Endothelial cell of umbilical vein (primary cell): ENCODE results near the gene SPINK4. TPM values are rescaled to one million over a fixed set of nuclear protein-coding genes. Genes with fewer than 3 reads are reported as not detected.

Source experiments
- BruUV-seq: library from RNA; stranded (reverse); fragments of 400-500 nt; replicated peaks from 2 replicates; lab custom pipeline; 2021; lab: Mats Ljungman, UMichigan
- CTCF ChIA-PET: fragments of 300-600, 350-600 bp; sonication (Branson Sonifier 250); formaldehyde crosslinking; loops from one replicate; lab custom pipeline; 2021; ENCODE audit warnings: antibody characterized with exemption, inconsistent platforms; lab: Charles Lee
- POLR2A ChIA-PET: fragments of 300-600, 350-600 bp; sonication (Branson Sonifier 250); formaldehyde crosslinking; loops from one replicate; lab custom pipeline; 2021; ENCODE audit warnings: antibody characterized with exemption, inconsistent platforms; lab: Charles Lee
- DNase-seq: peaks from one replicate; pipeline ENCODE4 v3.0.0-alpha.2; 2011; ENCODE audit warnings: low read depth, low spot score
- FAIRE-seq: peaks from 2 replicates; lab custom pipeline; 2011; peaks lifted over from hg19 to GRCh38; lab: Jason Lieb, UNC
- H2AFZ ChIP-seq: 2 replicates; pipeline ENCODE4 v1.6.0; 2012; ENCODE audit warnings: low read depth, low read length, control low read depth, inconsistent platforms
- H3K27ac ChIP-seq: 2 replicates; pipeline ENCODE4 v1.5.1; 2011; ENCODE audit warnings: low read depth, mild to moderate bottlenecking, control low read depth, low read length, moderate library complexity; ENCODE audit not compliant: insufficient read depth
- H3K27me3 ChIP-seq, 2 experiments: 2 replicates each; pipeline versions ENCODE4 v1.6.0 to v1.6.1; 2011; ENCODE audit warnings: low read length in 2 of 2, mixed read lengths in 1 of 2; ENCODE audit not compliant: control insufficient read depth in 2 of 2, insufficient read depth in 2 of 2
- H3K36me3 ChIP-seq, 2 experiments: 2 replicates in 1 of 2; 3 replicates in 1 of 2; pipeline ENCODE4 v1.5.1; 2011; ENCODE audit warnings: low read length in 2 of 2, mild to moderate bottlenecking in 1 of 2, moderate library complexity in 1 of 2; ENCODE audit not compliant: control insufficient read depth in 2 of 2, insufficient read depth in 2 of 2; ENCODE audit errors: extremely low read depth in 1 of 2
- H3K4me1 ChIP-seq: 3 replicates; pipeline ENCODE4 v1.5.1; 2011; ENCODE audit warnings: mild to moderate bottlenecking, low read length; ENCODE audit not compliant: control insufficient read depth, insufficient read depth; ENCODE audit errors: extremely low read depth
- H3K4me2 ChIP-seq: 2 replicates; pipeline ENCODE4 v1.6.1; 2011; ENCODE audit warnings: low read length, control low read depth, mixed read lengths; ENCODE audit not compliant: insufficient read depth
- H3K4me3 ChIP-seq, 3 experiments: fragments of 200-600 bp in 1 of 3; sonication (generic), shearing (Covaris generic) in 1 of 3; replicated peaks in 1 of 3; 2 replicates each; pipeline ENCODE4 v1.5.1; 2011 to 2016; ENCODE audit warnings: control low read depth in 3 of 3, low read length in 3 of 3, mild to moderate bottlenecking in 2 of 3, inconsistent platforms in 1 of 3, low read depth in 1 of 3, moderate library complexity in 1 of 3; ENCODE audit not compliant: insufficient read depth in 1 of 3
- H3K79me2 ChIP-seq: 2 replicates; pipeline ENCODE4 v1.6.0; 2012; ENCODE audit warnings: low read length, inconsistent platforms; ENCODE audit not compliant: control insufficient read depth, insufficient read depth
- H3K9ac ChIP-seq: replicated peaks from 2 replicates; pipeline ENCODE3; 2011; ENCODE audit warnings: low read length, control low read depth; ENCODE audit not compliant: insufficient read depth; ENCODE audit errors: extremely low read depth
- H3K9me1 ChIP-seq: replicated peaks from 3 replicates; pipeline ENCODE4 v1.6.0; 2011; ENCODE audit warnings: mild to moderate bottlenecking, low read length; ENCODE audit not compliant: control insufficient read depth, insufficient read depth; ENCODE audit errors: extremely low read depth
- H3K9me3 ChIP-seq: replicated peaks from 2 replicates; pipeline ENCODE4 v1.5.1; 2012; ENCODE audit warnings: low read length, inconsistent platforms; ENCODE audit not compliant: control insufficient read depth, insufficient read depth
- H4K20me1 ChIP-seq: replicated peaks from 2 replicates; pipeline ENCODE3; 2011; ENCODE audit warnings: mild to moderate bottlenecking, low read length; ENCODE audit not compliant: control insufficient read depth, insufficient read depth; ENCODE audit errors: extremely low read depth
- EZH2 ChIP-seq: IDR thresholded peaks from 2 replicates; pipeline ENCODE4 v1.6.1; 2012; ENCODE audit warnings: borderline replicate concordance, low read depth, mild to moderate bottlenecking, moderate library complexity, low read length, inconsistent platforms; ENCODE audit not compliant: severe bottlenecking
- FOS ChIP-seq: IDR thresholded peaks from 2 replicates; pipeline ENCODE4 v1.6.1; 2011; ENCODE audit warnings: mild to moderate bottlenecking, low read length, moderate library complexity, borderline replicate concordance; ENCODE audit not compliant: insufficient read depth
- GATA2 ChIP-seq: IDR thresholded peaks from 2 replicates; pipeline ENCODE4 v1.7.0; 2011; ENCODE audit warnings: low read depth, mild to moderate bottlenecking, moderate library complexity, mixed read lengths, low read length; ENCODE audit not compliant: insufficient read length, insufficient read depth
- JUN ChIP-seq: IDR thresholded peaks from 2 replicates; pipeline ENCODE4 v1.6.1; 2011; ENCODE audit warnings: borderline replicate concordance, low read depth; ENCODE audit not compliant: insufficient read length, insufficient read depth
- POLR2AphosphoS5 ChIP-seq: IDR thresholded peaks from 2 replicates; pipeline ENCODE4 v1.6.1; 2012; ENCODE audit warnings: low read depth, mild to moderate bottlenecking, control low read depth, low read length, moderate library complexity; ENCODE audit not compliant: insufficient read depth
- dilution Hi-C: fragments of 300-500 bp; cut with MboI; formaldehyde crosslinking; loops from one replicate; pipeline ENCODE4 v1.15.0; 2019; ENCODE audit warnings: low sequenced_read_pairs; ENCODE audit not compliant: extremely low pct_ligation_motif_present
- intact Hi-C: fragments of 100-400 bp; cut with micrococcal nuclease; formaldehyde crosslinking; loops from one replicate; pipeline ENCODE4 v1.10.0; 2022
- polyA plus RNA-seq, 4 experiments: library from polyadenylated mRNA; depleted of rRNA in 3 of 4; stranded (reverse) in 3 of 4; unstranded in 1 of 4; fragments of >200 nt; gene quantifications; 2 replicates each; pipeline versions ENCODE4 v1.2.1 to v1.2.3, GENCODE V29; 2011 to 2012; ENCODE audit warnings: missing spikeins in 1 of 4
- total RNA-seq: library from RNA; stranded (reverse); gene quantifications from 2 replicates; pipeline ENCODE4 v1.2.3, GENCODE V29; 2021
- TF ChIP-seq, protein P1 (sequence below): IDR thresholded peaks from 2 replicates; pipeline ENCODE4 v1.6.1; 2011; ENCODE audit not compliant: insufficient read depth, insufficient read length

Gene SPINK4
- total and polyA plus RNA-seq, 2 donors (not counting 3 experiments of a cell fraction or from before 2014, with no cell fraction given) = not detected

DNA sequence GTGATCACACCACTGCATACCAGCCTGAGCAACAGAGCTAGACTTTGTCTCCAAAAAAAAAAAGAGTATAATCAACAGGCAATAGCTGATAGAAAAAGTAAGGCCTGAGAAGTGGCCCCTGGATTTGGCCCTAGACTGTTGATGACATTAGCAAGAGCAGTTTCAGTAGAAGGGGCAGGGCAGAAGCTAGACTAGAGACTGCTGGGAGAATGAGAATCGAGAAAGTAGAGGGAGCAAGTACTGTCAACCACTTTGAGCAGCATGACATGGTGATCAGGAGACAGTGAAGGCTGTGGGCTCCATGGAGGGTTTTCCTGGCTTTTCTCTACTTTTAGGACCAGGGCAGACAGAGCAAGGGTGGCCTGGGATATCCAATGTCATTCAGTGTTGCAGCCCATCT lies 37.9 kb upstream of the SPINK4 start:
- TF ChIP-seq FOS (no peak), GATA2 (no peak), POLR2AphosphoS5 (no peak), JUN (no peak)
- Histone ChIP-seq H3K27ac (no peak overlapping the region), H3K9me3 (no peaks in the 10 kb centered on the region), H3K79me2 (no peaks in the 10 kb centered on the region), H3K36me3 (no peaks in the 10 kb centered on the region), H3K4me2 (no peak overlapping the region), H2AFZ (no peak overlapping the region), H4K20me1 (no peaks in the 10 kb centered on the region), H3K4me1 (no peaks in the 10 kb centered on the region), H3K4me3 (no peak overlapping the region), H3K27me3 (peaks cover 16 to 31% of the 10 kb centered on the region in 2 experiments), H3K9ac (no peak overlapping the region), H3K9me1 (no peaks in the 10 kb centered on the region)
- dilution Hi-C loops (no loop called here), intact Hi-C loops (no loop called here)
- DNase-seq (no peak), FAIRE-seq (no peak)
- CTCF ChIA-PET = interaction anchor here (1.4 to 2.0 kb wide), 4 partner anchors 11 to 30 kb away, joined by 3 to 9 read pairs (median 4); no protein-coding TSS in a partner anchor
- POLR2A ChIA-PET = no interaction called here
- BruUV-seq = no TSS peak

DNA sequence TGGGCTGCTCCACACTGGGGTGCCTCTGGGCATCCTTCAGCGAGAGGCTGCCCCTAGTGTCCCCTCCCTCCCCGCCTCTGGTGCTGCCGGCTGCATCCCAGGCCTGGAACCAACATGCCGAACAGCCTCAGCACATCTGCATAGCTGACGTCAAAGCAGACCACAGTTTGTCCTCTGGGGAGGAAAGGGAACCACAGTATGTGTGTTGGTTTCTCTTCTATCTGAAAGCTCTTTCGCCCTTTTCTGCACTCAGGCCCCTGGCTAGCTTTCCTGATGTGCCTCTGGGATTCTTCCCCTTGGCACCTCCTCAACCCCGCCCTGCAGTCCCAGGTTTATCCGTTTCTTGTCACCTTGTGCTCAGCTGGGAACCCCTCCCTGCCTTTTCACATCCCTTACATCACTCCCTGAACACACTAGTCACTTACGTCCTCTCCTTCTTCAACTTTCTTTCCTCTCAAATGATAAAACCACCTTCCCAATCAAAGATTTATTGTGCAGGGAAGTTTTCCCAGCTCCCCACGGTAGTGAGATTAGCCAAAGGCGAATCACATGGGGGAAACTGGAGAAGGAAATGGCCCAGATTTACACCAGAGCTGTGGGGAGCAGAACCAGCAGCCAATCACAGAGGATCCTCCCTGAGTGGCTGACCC lies 37.3 kb upstream of the SPINK4 start:
- H4K20me1 ChIP-seq = no peaks in the 10 kb centered on the region
- DNase-seq (no peak), FAIRE-seq (no peak)
- H3K4me1 ChIP-seq = no peaks in the 10 kb centered on the region
- no peaks in the 10 kb centered on the region for H3K9me1 ChIP-seq
- no peak for TF ChIP-seq EZH2
- TF ChIP-seq, protein P1, sequence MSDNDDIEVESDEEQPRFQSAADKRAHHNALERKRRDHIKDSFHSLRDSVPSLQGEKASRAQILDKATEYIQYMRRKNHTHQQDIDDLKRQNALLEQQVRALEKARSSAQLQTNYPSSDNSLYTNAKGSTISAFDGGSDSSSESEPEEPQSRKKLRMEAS = no peak
- H3K4me3 ChIP-seq = no peak overlapping the region
- no TSS peak for BruUV-seq
- CTCF ChIA-PET = interaction anchor here (1.5 kb wide), 1 partner anchor 23 kb away, joined by 3 read pairs; no protein-coding TSS in a partner anchor
- H3K4me2 ChIP-seq = no peak overlapping the region
- H3K27me3 ChIP-seq = peaks cover 16 to 29% of the 10 kb centered on the region in 2 experiments
- dilution Hi-C loops = no loop called here
- no peaks in the 10 kb centered on the region for H3K79me2 ChIP-seq
- no peaks in the 10 kb centered on the region for H3K36me3 ChIP-seq
- intact Hi-C loops = no loop called here
- no peak overlapping the region for H3K9ac ChIP-seq
- POLR2A ChIA-PET = no interaction called here
- no peak overlapping the region for H3K27ac ChIP-seq
- no peak overlapping the region for H2AFZ ChIP-seq
- H3K9me3 ChIP-seq = no peaks in the 10 kb centered on the region
